ENCODE data around the gene FNDC3A. TPM values are rescaled to one million over a fixed set of nuclear protein-coding genes. Genes with fewer than 3 reads are reported as not detected.

Gene FNDC3A
- total and polyA plus RNA-seq, 4 donors: 25.2 to 89.5 (median 32.1) TPM

- Histone ChIP-seq H3K27me3 (ENCODE audit: control insufficient read depth in 4 of 4, insufficient read depth in 4 of 4, low read length in 3 of 4) (no peaks in the 10 kb centered on the region), H3K36me3 (ENCODE audit: control insufficient read depth in 4 of 4, insufficient read depth in 3 of 4, low read depth in 1 of 4, low read length in 3 of 4) (peaks cover 0 to 3% (median 0%) of the 10 kb centered on the region in 4 donors), H3K27ac (ENCODE audit: low read depth in 1 of 2, low read length in 2 of 2) (no peak overlapping the region), H3K9ac (ENCODE audit: low read depth in 1 of 2, low read length in 2 of 2) (no peak overlapping the region), H3K4me3 (ENCODE audit: low read depth in 1 of 3, low read length in 3 of 3) (no peak overlapping the region), H3K4me1 (ENCODE audit: control insufficient read depth in 4 of 4, insufficient read depth in 4 of 4, low read length in 3 of 4) (no peaks in the 10 kb centered on the region), H3K9me3 (ENCODE audit: control insufficient read depth in 4 of 4, low read length in 3 of 4) (no peaks in the 10 kb centered on the region)
- WGBS: 97% methylated on average over 6 of the region's 6 CpGs
- no peak for DNase-seq (ENCODE audit: low spot score)
- TF ChIP-seq MAX (IDR thresholded peaks at IDR 0.05) (no peak), FOXA1 (IDR thresholded peaks at IDR 0.05) (no peak), HNF4G (IDR thresholded peaks at IDR 0.05) (no peak), RXRA (IDR thresholded peaks at IDR 0.05) (no peak), YY1 (IDR thresholded peaks at IDR 0.05) (no peak), CTCF (IDR thresholded peaks at IDR 0.05; ENCODE audit: low read depth, low read length, missing input control) (no peak), RAD21 (IDR thresholded peaks at IDR 0.05) (no peak), EGR1 (IDR thresholded peaks at IDR 0.05; ENCODE audit: low read depth in 2 of 2) (no peak), ZBTB33 (IDR thresholded peaks at IDR 0.05) (no peak), SP1 (IDR thresholded peaks at IDR 0.05) (no peak), FOXA2 (IDR thresholded peaks at IDR 0.05) (no peak), GABPA (IDR thresholded peaks at IDR 0.05 in 1 of 2, conservative IDR thresholded peaks at IDR 0.05 in 1 of 2) (no peak)
Measured at GRCh38 chr13:49052813-49053212, 77.1 kb downstream of the FNDC3A start.

- 96% methylated on average over 1 of the region's 1 CpG for WGBS
- no peak for TF ChIP-seq HNF4G (IDR thresholded peaks at IDR 0.05)
- no peak for TF ChIP-seq HNF4A (conservative IDR thresholded peaks at IDR 0.05)
- TF ChIP-seq EGR1 (IDR thresholded peaks at IDR 0.05; ENCODE audit: low read depth in 2 of 2): no peak
- no peak for TF ChIP-seq YY1 (IDR thresholded peaks at IDR 0.05)
- no peak for TF ChIP-seq JUND (IDR thresholded peaks at IDR 0.05)
- TF ChIP-seq NR2F2 (IDR thresholded peaks at IDR 0.05): no peak
- no peak for TF ChIP-seq CTCF (IDR thresholded peaks at IDR 0.05; ENCODE audit: low read depth, low read length, missing input control)
- no peak for TF ChIP-seq TAF1 (conservative IDR thresholded peaks at IDR 0.05)
- TF ChIP-seq MAX (IDR thresholded peaks at IDR 0.05): no peak
- TF ChIP-seq ZBTB33 (IDR thresholded peaks at IDR 0.05): no peak
- TF ChIP-seq RAD21 (IDR thresholded peaks at IDR 0.05): no peak
- no peak for TF ChIP-seq FOXA2 (IDR thresholded peaks at IDR 0.05)
- no peak for TF ChIP-seq SP1 (IDR thresholded peaks at IDR 0.05)
- Histone ChIP-seq H3K9me3 (ENCODE audit: control insufficient read depth in 4 of 4, low read length in 3 of 4) (no peaks in the 10 kb centered on the region), H3K27ac (ENCODE audit: low read depth in 1 of 2, low read length in 2 of 2) (no peak overlapping the region), H3K9ac (ENCODE audit: low read depth in 1 of 2, low read length in 2 of 2) (no peak overlapping the region), H3K27me3 (ENCODE audit: control insufficient read depth in 4 of 4, insufficient read depth in 4 of 4, low read length in 3 of 4) (no peaks in the 10 kb centered on the region), H3K4me1 (ENCODE audit: control insufficient read depth in 4 of 4, insufficient read depth in 4 of 4, low read length in 3 of 4) (no peaks in the 10 kb centered on the region), H3K4me3 (ENCODE audit: low read depth in 1 of 3, low read length in 3 of 3) (no peak overlapping the region), H3K36me3 (ENCODE audit: control insufficient read depth in 4 of 4, insufficient read depth in 3 of 4, low read depth in 1 of 4, low read length in 3 of 4) (peaks cover 0 to 3% (median 0%) of the 10 kb centered on the region in 4 donors)
- DNase-seq (ENCODE audit: low spot score): no peak
Measured at GRCh38 chr13:49053215-49053614, 77.5 kb downstream of the FNDC3A start.
